ENCODE measurements around the gene RARS1.

The RARS1 gene

DNA sequence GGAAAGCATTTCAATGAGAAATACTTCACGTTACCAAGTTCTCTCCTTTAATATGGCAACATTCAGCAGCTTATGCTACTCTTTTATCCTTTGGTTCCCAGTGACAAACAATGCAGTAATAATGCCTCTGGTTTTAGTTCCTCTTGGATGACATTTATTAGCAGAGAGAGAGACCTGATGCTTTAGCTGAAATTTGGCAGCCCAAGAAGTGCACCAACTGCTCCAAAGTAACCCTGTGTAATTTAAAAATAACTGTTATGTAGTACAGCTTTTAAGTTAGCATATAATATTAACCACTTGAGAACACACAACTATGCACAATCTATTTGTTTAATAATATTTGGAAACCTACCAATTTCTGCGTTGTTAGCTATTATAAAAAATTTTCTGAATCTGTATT is 71.1 kb downstream of the RARS1 start:
- DNase-seq (ENCODE audit: low spot score) = no peak

DNA sequence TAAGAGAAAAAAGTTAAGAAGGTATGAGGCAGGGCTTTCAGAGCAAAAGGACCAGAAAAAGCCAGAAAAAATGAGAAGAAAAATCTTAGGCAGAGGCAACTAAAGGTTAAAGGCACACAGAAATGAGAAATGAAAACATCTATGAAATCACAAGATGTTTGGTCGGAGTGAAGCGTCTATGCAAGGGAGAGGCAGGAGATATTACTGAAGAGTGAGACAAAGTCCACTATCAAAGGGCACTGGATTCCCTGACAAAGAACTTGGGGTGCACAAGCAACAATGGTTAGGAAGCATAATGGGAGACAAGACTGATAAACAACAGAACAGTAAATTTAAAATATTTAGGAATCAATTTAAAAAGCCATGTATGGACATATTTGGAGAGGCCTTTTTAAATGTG is 76.0 kb downstream of the RARS1 start:
- no peak for DNase-seq (ENCODE audit: low spot score)

DNA sequence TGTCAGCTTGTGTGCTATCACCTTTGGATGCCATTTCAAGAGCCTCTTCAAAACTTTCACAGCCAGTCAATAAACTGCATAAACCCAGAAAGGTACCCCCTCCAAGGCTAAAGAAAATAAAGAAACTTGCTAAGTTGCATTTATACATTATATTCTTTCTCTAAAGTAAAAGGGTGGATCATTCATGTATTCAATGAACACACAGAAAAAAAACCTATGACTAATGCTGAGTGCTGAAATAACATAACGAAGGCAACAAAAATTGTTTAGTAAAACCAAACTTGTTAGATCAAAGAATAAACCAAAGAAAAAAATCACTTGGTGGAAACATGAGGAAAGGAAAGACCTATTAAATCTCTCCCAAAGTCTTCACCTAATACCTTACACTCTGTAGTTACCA is 77.7 kb downstream of the RARS1 start:
- no peak for DNase-seq (ENCODE audit: low spot score)

DNA sequence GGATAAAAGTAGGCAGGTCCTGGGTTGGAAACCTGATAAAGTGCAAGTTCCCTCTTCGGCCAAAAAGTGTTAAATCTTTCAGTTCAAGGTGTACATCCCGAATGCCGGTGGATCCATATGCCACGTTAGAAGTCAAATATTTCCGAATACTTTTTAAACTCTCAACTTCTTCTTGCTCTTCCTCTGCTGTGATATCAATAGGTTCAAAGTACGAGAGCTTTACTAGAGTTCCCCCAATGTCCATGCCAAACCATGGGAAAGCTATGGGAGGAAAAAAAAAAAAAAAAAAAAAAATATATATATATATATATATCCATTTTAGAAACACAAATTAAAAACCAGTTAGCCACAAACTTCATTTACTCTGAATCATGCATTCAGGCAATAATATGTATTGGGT is 82.5 kb downstream of the RARS1 start:
- no peak for DNase-seq (ENCODE audit: low spot score)

Data from kidney capillary endothelial cell (primary cell).